Measurements from ENCODE around the gene TTC28. TPM values are rescaled to one million over a fixed set of nuclear protein-coding genes. Genes with fewer than 3 reads are reported as not detected.

The TTC28 gene
- total RNA-seq, 2 donors from 2014 or later, result 29.2 to 74.6 TPM

- DNase-seq (ENCODE audit: low spot score), result no peak
- Histone ChIP-seq H3K4me3 (no peak overlapping the region), H3K9me3 (no peaks in the 10 kb centered on the region), H3K4me1 (replicated peaks) (no peaks in the 10 kb centered on the region), H3K27me3 (replicated peaks; ENCODE audit: insufficient read depth) (no peaks in the 10 kb centered on the region), H3K36me3 (no peaks in the 10 kb centered on the region), H3K27ac (no peak overlapping the region)
- intact Hi-C loops (cut with DNase I), result no loop called here
- TF ChIP-seq POLR2AphosphoS5 (IDR thresholded peaks at IDR 0.05), result no peak
- no peak for TF ChIP-seq CTCF (IDR thresholded peaks at IDR 0.05)
- TF ChIP-seq POLR2A (IDR thresholded peaks at IDR 0.05), result no peak
Observed at GRCh38 chr22:28239941-28240340, 439.7 kb downstream of the TTC28 start.

DNA sequence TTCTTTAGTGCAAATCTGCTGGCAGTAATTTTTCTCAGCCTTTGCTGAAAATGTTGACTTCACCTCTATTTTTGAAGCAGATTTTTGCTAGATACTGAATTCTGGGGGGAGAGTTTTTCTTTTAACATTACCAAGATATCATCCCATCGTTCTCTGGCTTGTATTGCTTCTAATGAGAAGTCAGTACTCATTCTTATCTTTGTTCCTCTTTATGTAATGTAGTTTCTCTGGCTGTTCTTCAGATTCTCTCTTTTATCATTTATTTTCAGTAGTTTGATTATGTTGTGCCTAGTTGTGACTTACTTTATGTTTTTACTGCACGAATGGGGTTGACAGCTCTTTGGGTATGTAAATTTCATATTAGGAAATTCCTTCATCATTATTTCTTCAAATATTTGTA lies 441.9 kb downstream of the TTC28 start:
- no peak for TF ChIP-seq CTCF (IDR thresholded peaks at IDR 0.05)
- no peak for TF ChIP-seq POLR2AphosphoS5 (IDR thresholded peaks at IDR 0.05)
- no peak overlapping the region for H3K4me3 ChIP-seq
- H3K36me3 ChIP-seq, result no peaks in the 10 kb centered on the region
- DNase-seq (ENCODE audit: low spot score), result no peak
- H3K4me1 ChIP-seq (replicated peaks), result no peaks in the 10 kb centered on the region
- 95% methylated on average over 2 of the region's 2 CpGs for WGBS
- H3K27ac ChIP-seq, result no peak overlapping the region
- H3K9me3 ChIP-seq, result no peaks in the 10 kb centered on the region
- no peaks in the 10 kb centered on the region for H3K27me3 ChIP-seq (replicated peaks; ENCODE audit: insufficient read depth)
- intact Hi-C loops (cut with DNase I), result no loop called here

DNA sequence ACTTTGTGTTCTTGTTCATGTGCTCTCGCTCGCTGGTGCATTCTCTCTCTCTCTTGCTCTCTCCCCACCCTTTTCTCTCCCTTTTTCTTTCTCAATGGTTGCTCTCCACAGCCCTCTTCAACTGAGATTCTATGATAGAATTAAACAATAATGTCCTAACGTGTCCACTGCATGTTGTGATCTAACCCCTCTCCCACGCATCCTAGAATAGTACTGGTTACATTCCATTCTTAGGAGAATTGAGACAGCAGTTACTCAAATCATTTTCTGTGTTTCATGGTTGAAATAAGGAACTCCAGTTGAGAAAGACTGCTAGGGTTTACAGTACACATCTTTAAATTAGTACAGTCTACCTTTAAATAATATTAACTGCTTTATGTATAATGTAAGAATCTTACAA lies 442.5 kb downstream of the TTC28 start:
- no peaks in the 10 kb centered on the region for H3K27me3 ChIP-seq (replicated peaks; ENCODE audit: insufficient read depth)
- H3K9me3 ChIP-seq, result no peaks in the 10 kb centered on the region
- H3K4me1 ChIP-seq (replicated peaks), result no peaks in the 10 kb centered on the region
- intact Hi-C loops (cut with DNase I), result no loop called here
- no peak overlapping the region for H3K4me3 ChIP-seq
- no peak overlapping the region for H3K27ac ChIP-seq
- no peaks in the 10 kb centered on the region for H3K36me3 ChIP-seq
- WGBS, result 81% methylated on average over 4 of the region's 4 CpGs
- DNase-seq (ENCODE audit: low spot score), result no peak
- TF ChIP-seq POLR2A (IDR thresholded peaks at IDR 0.05) (no peak), CTCF (IDR thresholded peaks at IDR 0.05) (no peak), POLR2AphosphoS5 (IDR thresholded peaks at IDR 0.05) (no peak)

GRCh38 chr22:28232204-28232603 lies 447.4 kb downstream of the TTC28 start:
- H3K4me3 ChIP-seq, result no peak overlapping the region
- intact Hi-C loops (cut with DNase I), result no loop called here
- H3K4me1 ChIP-seq (replicated peaks), result no peaks in the 10 kb centered on the region
- no peak for DNase-seq (ENCODE audit: low spot score)
- no peaks in the 10 kb centered on the region for H3K36me3 ChIP-seq
- 92% methylated on average over 3 of the region's 3 CpGs for WGBS
- no peaks in the 10 kb centered on the region for H3K27me3 ChIP-seq (replicated peaks; ENCODE audit: insufficient read depth)
- no peak overlapping the region for H3K27ac ChIP-seq
- TF ChIP-seq POLR2A (IDR thresholded peaks at IDR 0.05) (no peak), POLR2AphosphoS5 (IDR thresholded peaks at IDR 0.05) (no peak), CTCF (IDR thresholded peaks at IDR 0.05) (no peak)
- H3K9me3 ChIP-seq, result no peaks in the 10 kb centered on the region

- H3K4me1 ChIP-seq (replicated peaks), result no peaks in the 10 kb centered on the region
- H3K36me3 ChIP-seq, result no peaks in the 10 kb centered on the region
- no peak overlapping the region for H3K27ac ChIP-seq
- no peaks in the 10 kb centered on the region for H3K9me3 ChIP-seq
- no peak for DNase-seq (ENCODE audit: low spot score)
- H3K27me3 ChIP-seq (replicated peaks; ENCODE audit: insufficient read depth), result no peaks in the 10 kb centered on the region
- TF ChIP-seq POLR2A (IDR thresholded peaks at IDR 0.05) (no peak), CTCF (IDR thresholded peaks at IDR 0.05) (no peak), POLR2AphosphoS5 (IDR thresholded peaks at IDR 0.05) (no peak)
- intact Hi-C loops (cut with DNase I), result no loop called here
- H3K4me3 ChIP-seq, result no peak overlapping the region
Observed at GRCh38 chr22:28231441-28231840, 448.2 kb downstream of the TTC28 start.
